Activated gamma-delta T cell (primary cell): ENCODE results near the gene KRTAP5-11.
"Not testable (repeated sequence)": the region's sequence is repeated elsewhere in the genome, so short reads cannot be mapped to it uniquely, and the experiment has no call there.

Source experiments
- DNase-seq: peaks from one replicate; lab custom pipeline; 2025; lab: John Stamatoyannopoulos, UW

Gene KRTAP5-11

DNA sequence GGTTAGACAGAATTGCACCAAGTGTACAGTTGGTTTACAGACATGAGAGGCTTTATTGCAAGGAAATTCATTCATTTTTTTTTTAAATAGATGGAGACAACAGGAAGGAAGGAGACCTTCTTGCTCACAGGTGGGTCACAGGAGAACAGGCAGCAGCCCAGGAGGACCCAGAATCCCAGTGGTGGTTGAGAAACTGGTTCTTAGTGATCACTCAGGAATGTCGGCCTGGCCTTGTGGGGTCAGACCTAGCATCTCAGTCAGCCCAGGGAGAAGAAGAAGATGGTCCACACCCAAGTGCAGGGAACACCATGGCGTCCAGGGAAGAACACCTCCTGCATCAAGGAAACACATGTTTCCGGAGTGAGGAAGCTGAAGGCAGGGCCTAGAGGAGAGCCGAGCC, 849 bp downstream of the KRTAP5-11 start:
- no peak for DNase-seq

DNA sequence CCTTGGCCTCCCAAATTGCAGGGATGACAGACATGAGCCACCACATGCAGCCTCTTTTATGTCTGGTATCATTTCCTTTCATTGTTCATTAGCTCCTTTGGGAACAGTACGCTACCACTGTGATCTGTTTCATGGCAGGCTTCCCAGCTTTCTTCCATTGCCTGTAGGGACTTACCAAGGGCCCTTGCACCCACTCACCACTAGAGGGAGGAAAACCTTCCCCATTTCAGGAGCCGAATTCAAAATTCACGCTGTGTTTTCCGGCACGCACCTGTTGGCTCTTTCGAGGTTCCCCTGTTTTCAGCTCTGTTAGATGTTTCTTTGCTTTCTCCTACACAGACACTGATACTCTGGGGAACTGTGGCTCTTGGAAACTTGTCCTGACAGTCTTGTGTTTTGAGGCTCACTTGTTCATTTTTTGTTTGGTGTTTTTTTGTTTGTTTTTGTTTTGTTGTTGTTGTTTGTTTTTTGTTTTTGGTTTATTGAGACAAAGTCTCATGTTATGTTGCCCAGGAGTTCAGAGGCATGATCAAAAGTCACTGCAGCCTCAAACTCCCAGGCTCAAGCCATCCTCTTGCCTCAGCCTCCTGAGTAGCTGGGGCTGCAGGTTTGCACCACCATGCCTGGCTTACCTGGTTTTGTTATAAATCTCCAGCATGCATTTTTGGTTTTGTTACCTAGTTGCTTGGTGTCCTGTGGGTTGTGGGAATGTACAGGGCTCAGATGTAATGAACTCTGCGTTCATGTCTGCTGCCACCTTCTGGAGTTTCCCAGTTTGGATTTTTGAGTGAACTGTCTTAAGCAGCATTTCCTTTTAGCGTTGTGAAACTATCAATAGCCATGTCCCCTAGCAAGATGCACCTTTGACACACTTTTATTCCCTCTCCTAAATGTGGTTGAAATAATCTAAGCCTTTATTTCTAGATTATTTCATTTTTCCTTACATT, 2.3 kb downstream of the KRTAP5-11 start:
- no peak for DNase-seq

DNA sequence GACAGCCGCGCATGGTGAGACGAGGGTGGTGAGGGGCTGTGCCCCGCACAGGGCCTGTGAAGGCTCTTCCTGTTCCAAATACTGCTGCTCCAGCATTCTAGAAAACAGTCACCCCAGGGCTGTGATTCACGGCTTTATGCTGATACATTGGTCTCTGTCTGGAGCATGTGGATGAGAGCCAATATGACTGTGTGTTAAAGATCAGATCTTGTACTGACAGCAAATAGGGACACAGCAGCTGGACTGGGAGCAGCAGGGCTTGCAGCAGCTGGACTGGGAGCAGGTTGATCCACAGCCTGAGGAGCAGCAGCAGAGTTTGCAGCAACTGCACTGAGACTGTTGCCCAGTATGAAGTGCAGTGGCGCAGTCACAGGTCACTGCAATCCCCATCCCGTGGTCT, 3.2 kb downstream of the KRTAP5-11 start:
- DNase-seq = not testable (repeated sequence)

DNA sequence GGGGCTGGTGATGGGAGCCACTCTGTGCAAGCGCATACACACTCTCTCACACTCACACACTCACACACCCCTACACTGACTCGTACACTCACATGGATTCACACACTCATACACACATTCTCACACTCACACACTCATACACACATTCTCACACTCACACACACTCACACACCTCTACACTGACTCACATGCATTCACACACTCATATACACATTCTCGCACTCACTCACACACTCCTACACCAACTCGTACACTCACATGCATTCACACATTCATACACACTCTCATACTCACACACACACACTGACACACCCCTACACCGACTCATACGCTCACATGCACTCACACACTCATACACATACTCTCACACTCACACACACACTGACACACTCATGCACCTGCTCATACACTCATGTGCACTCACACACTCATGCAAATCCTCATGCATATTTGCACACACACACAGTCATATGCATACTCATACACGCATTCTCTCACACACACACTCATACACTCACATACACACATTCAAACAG, 5.1 kb downstream of the KRTAP5-11 start:
- DNase-seq = no peak

DNA sequence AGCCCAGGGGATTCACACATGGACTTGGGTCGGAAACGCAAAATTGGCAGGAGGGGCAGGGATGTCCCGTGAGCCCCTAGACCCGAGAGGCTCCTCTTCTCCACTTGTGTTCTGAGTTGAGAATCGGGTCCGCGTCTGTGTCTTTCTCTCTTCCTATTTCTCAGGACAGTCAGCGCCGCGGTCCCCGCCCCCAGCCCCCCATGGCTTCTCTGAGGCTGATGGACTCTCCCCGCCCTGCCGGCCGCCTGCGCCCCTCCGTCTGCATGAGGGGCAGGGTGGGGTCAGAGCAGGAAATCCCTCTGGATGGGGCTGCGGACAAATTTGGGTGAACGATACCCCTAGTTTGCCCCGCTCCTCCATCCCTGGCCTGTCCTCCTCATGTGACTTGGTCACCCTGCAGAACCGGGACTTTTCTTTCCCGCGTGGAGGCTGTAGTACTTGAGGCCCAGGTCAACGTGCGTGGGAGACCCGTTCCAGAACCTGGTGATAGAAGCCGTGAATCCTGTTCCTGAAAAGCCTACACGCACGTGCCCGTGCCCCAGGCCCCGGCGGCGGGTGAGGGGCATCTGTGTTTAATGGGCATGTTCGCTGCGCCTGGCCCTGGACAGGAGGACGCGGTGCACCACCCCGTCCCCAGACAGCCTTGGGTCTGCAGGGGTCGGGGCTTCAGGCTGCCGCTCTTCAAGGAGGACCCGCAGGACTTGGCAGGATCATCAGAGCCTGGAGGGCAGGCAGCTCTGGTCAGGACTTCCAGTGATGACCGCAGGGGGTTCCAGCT, 5.8 kb downstream of the KRTAP5-11 start:
- not testable (repeated sequence) for DNase-seq

DNA sequence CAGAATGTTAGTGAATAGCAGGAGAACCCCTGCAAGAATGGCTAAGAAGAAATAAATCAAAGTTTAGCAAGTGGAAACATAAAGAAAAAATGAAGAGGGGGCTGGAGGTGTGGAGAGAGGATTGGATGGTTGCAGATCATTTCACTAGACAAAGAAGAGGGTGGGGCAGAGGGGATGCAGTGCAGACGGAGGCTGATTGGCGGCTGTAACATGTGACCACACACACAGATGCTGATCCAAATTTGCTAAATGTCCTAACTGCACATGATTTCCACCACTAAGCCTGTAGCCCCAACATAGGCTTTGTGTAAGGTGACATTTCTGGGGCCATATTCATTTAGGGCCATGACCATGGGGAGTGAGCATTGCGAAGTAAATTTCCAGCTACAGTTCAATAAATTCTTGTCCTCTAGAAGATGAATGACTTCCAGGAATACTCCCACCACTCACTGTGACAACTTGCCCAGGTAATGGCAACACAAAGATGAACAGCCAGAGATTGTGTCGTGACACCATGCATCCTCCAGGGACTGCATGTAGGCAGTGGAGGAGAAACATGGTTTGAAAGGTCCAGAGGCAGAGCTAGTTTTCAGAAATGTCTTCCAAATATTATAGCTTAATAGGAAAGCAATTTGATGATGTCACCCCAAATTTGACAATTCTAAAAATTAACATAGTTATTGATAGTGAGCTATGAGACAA, 6.8 kb downstream of the KRTAP5-11 start:
- DNase-seq = no peak

DNA sequence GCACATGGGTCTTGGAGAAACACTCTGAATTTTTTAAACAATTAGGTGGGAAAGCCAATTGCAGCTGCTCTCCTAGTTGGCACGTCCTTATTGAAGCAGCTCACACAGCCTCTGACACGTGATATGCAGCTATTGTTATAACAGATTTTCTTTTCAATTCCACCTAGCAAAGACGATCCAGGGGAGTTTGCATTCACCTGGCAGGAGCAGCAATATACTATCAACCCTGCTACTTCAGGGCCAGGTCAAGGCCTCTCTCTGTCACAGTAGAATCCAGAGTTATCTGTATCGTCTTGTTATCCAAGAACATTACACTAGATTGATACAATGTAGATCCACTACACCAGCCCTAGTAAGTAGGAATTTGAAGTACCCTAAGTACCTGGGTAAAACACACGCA, 8.3 kb downstream of the KRTAP5-11 start:
- no peak for DNase-seq

DNA sequence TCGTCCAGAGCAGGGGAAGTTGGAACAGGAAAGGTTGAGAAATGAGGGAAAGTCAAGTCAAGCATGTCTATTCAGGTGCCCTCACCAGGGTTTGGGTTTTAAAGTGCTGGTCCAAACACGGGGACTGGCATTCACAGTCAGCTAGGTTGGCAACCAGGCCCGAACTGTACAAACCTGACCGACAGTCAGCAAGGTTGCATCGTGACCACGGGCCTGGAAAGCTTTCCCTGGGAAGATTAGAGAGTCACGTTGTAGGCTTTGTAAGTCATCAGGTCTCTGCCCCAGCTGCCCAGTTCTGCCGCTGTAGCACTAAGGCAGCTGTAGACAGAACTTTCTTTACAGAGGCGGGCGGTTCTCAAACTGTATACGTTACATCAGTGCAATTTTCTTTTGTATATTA, 9.9 kb downstream of the KRTAP5-11 start:
- no peak for DNase-seq

DNA sequence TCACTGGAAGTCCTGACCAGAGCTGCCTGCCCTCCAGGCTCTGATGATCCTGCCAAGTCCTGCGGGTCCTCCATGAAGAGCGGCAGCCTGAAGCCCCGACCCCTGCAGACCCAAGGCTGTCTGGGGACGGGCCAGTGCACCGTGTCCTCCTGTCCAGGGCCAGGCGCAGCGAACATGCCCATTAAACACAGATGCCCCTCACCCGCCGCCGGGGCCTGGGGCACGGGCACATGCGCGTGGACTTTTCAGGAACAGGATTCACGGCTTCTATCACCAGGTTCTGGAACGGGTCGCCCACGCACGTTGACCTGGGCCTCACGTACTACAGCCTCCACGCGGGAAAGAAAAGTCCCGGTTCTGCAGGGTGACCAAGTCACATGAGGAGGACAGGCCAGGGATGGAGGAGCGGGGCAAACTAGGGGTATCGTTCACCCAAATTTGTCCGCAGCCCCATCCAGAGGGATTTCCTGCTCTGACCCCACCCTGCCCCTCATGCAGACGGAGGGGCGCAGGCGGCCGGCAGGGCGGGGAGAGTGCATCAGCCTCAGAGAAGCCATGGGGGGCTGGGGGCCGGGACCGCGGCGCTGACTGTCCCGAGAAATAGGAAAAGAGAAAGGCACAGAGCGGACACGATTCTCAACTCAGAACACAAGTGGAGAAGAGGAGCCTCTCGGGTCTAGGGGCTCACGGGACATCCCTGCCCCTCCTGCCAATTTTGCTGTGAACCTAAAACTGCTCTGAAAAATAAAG, 11.4 kb downstream of the KRTAP5-11 start:
- not testable (repeated sequence) for DNase-seq

DNA sequence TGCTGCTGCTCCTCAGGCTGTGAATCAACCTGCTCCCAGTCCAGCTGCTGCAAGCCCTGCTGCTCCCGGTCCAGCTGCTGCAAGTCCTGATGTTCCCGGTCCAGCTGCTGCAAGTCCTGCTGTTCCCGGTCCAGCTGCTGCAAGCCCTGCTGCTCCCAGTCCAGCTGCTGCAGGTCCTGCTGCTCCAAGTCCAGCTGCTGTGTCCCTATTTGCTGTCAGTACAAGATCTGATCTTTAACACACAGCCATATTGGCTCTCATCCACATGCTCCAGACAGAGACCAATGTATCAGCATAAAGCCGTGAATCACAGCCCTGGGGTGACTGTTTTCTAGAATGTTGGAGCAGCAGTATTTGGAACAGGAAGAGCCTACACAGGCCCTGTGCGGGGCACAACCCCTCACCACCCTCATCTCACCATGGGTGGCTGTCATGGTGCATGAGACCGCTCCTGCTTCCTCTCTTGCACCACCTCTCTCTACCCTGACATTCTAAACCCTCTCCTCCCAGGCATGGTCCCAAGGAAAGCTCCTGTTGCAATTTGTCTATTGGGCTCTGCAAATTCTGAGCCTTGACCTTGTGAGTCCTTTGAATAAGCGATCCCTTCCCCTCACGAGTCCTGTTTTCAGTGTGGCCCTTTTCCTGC, 13.8 kb downstream of the KRTAP5-11 start:
- no peak for DNase-seq

DNA sequence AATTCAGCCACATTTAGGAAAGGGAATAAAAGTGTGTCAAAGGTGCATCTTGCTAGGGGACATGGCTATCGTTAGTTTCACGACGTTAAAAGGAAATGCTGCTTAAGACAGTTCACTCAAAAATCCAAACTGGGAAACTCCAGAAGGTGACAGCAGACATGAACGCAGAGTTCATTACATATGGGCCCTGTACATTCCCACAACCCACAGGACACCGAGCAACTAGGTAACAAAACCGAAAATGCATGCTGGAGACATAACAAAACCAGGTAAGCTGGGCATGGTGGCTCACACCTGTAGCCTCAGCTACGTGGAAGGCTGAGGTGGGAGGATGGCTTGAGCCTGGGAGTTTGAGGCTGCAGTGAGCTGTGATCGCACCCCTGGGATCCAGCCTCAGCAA, 15.0 kb downstream of the KRTAP5-11 start:
- DNase-seq = not testable (repeated sequence)

DNA sequence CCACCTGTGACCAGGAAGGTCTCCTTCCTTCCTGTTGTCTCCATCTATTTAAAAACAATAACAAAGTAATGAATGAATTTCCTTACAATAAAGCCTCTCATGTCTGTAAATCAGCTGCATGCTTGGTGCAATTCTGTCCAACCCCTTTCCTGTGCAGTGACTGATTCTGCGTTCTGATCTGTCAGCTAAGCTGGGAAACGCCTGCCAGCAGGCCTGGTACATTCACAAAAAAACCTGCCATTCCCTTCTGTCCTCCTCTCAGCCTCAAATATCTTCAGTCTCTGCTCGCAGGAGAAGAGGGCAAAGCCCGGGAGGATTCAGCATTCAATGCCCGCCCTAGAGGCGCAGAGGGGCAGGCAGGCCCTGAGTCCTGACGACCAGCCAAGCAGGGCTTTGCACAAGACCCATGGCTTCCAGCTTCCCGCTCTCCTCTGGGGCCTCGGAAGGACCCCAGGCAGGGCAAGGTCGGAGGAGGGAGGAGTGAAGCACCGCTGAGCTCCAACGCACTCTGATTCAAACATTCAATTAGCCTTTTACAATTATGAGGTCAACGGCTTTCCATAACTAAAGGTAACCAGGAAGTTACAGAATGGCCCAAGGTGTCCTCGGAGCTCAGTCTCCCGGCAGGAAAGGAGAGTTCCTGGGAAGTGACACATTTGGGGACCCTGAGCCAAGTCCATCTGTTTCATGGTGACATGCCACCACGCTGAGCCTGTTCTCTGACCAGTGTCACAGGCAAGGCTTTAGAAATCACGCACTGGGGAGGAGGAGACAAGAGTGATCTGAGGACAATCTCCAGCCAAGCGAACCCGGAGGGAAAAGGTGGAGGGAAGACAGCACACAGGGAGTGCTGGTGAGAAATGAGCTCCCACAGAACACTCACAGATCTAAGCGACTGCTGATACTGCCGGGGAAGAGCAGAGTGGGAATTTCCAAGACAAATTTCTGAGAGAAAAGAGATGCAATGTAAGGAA, 15.8 kb downstream of the KRTAP5-11 start:
- DNase-seq = not testable (repeated sequence)

DNA sequence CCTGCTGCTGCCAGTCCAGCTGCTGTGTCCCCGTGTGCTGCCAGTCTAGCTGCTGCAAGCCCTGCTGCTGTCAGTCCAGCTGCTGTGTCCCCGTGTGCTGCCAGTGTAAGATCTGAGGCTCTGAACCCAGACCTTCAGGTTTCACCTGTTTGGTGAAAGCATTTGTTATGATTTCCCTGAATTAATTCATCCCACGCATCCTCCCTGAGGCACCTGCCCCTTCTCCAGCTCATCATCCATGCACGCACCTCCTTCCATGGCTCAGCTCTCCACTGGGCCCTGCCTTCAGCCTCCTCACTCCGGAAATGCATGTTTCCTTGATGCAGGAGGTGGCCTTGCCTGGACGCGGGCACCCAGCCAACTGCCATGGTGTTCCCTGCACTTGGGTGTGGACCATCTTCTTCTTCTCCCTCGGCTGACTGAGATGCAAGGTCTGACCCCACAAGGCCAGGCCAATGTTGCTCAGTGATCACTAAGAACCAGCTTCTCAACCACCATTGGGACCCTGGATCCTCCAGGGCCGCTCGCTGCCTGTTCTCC, 16.5 kb downstream of the KRTAP5-11 start:
- DNase-seq = no peak

DNA sequence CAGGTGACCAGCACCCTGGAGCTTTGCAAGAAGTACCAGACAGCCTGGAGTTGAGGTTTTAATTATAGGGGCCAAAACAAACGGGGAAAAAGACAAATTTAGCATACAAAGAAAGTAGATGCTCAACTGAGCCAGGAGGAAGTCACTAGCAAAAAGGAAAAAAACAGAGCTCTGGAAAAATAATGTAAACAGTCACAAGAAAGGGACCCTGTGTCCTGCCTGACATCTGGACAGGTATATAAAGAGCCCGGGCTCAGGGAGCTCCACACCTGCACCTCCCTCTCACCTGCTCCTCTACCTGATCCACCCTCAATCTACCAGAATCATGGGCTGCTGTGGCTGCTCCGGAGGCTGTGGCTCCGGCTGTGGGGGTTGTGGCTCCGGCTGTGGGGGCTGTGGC, 17.4 kb downstream of the KRTAP5-11 start, which contains the start of gene KRTAP5-10:
KRTAP5-10 (plus strand) TSS at position 301 of the 400 bp plus-strand sequence; CDS start at position 326, 25 bp downstream.
- no peak for DNase-seq

DNA sequence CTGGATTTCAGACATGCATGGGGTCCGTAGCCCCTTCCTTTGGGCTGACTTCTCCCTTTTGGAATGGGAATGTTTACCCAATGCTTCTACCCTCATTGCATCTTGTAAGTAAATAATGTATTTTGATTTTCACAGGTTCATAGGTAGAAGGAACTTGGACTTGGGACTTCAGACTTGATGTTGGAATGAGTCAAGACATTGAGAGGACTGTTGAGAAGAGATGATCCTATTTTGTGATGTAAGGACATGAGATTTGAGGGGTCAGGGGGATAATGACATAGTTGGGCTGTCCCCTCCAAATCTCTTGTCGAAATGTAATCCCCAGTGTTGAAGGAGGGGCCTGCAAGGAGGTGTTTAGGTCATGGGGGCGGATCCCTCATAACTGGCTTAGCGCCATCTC, 18.2 kb downstream of the KRTAP5-11 start:
- DNase-seq = no peak

DNA sequence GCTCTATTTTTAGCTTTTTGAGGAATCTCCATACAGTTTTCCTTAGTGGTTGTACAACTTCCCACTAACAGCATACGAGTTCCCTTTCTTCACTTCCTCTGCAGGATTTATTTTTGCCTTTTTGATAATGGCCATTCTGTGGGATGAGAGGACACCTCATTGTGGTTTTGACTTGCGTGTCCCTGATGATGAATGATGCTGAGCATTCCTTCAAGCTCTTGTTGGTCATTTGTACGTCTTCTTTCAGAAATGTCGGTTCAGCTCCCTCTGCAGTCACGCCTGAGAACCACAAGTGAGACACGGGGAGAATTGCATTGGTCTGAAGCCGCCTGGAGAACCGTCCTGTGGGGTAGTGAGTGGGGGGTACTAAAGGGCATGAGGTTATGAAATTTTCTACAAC, 19.3 kb downstream of the KRTAP5-11 start:
- no peak for DNase-seq

DNA sequence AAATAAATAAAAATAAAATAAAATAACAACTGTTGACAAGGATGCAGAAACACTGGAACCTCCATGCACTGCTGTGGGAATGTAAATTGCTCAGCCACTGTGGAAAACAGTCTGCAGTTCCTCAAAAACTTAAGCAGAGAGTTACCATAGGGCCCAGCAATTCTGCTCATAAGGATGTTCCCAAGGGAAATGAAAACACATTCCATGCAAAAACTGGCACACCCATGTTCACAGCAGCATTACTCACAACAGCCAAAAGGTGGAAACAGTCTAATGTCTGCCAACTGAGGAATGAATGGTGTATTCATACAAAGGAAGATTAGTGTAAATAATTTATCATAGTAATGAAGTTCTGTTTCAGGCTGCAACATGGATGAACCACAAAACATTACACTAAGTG, 20.6 kb downstream of the KRTAP5-11 start:
- DNase-seq = no peak

DNA sequence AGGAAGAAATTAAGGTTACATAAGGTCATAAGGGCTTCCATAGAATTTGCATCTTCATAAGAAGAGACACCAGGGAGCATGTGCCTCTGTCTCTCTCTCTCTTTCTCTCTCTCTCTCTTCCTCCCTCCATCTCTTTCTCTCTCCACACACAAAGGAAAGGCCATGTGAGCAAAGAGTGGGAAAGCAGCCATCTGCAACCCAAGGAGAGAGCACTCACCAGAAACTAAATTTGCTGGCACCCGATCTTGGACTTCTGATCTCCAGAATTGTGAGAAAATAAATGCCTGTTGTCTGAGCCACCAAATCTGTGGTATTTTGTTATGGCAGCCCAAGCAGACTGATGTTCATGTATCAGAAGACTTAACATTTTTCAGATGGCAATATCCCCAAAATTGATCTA, 23.7 kb downstream of the KRTAP5-11 start:
- no peak for DNase-seq

DNA sequence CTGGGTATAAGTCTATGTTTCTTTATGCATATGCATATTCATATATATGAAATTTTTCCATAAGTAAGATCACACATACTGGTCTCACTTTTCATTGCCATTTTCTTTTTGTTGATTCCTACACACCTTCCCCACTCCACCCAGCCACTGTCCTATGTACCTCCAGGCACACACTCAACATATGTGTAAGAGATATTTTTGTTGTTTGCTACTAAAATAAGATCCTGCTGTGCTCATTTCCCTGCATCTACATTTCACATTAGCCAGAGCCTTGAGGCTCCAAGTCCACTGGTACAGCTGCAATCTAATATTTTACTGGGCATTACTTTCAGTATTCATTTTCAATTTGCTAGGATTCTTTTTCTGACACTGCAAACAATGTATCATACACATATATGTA, 25.4 kb downstream of the KRTAP5-11 start:
- no peak for DNase-seq
